Activated CD8-positive, alpha-beta memory T cell treated with anti-CD3 and anti-CD28 coated beads for 1 hour (primary cell): ENCODE measurements around the gene PPFIA1.
A peak's percentile ranks its signal among the peaks of the same experiment; 100 is the strongest.

Source experiments
- DNase-seq, 2 donors: peaks; one replicate each; pipeline ENCODE4 v3.0.0-alpha.2; 2020; ENCODE audit warnings: low read depth in 1 of 2; ENCODE audit errors: extremely low read depth in 1 of 2

Gene PPFIA1

GRCh38 chr11:70352601-70353000, 82.1 kb downstream of the PPFIA1 start:
- DNase-seq = no peak

DNA sequence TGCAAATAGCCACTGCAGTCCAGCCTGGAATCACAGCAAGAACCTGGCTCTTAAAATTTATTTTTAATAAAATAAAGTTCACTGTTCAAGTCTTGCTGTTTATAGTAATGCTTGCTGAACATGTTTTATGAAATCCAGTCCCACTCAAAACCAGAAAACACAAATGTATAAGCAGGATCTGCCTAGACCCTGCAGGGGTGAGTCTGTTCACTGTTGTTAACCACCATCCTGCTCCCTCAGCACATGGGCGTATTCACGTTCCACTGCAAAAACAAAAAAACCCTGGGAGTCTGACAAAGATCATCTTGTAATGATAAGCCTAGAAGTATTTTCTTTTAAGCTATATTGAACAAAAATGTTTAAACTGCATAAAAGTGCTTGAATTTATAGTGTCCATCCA, 82.8 kb downstream of the PPFIA1 start:
- no peak for DNase-seq

- DNase-seq = no peak
Observed at GRCh38 chr11:70353900-70354568, 83.5 kb downstream of the PPFIA1 start.

GRCh38 chr11:70354629-70355028, 84.1 kb downstream of the PPFIA1 start:
- DNase-seq = no peak

DNA sequence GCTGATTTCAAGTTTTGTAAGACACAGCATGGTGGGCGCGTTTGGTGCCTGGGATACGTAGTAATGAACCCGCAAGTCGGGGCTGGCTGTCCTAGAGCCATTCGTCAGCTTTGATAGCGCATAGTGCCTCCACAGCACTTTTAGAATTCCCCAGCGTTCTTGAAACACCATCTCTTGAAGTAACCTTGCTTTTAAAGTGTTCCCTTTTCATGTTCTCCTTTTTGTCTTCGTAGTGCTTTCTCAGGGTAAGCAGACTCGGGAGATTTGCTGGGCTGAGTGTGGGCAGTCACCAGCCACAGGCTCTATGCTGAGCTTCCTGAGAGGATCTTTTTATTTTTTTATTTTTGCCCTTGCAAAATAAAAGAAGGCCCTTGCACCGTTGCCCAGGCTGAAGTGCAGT, 88.3 kb downstream of the PPFIA1 start:
- DNase-seq = no peak

GRCh38 chr11:70359451-70360205, 89.1 kb downstream of the PPFIA1 start:
- DNase-seq = no peak

GRCh38 chr11:70360211-70360610, 89.7 kb downstream of the PPFIA1 start:
- DNase-seq = no peak

DNA sequence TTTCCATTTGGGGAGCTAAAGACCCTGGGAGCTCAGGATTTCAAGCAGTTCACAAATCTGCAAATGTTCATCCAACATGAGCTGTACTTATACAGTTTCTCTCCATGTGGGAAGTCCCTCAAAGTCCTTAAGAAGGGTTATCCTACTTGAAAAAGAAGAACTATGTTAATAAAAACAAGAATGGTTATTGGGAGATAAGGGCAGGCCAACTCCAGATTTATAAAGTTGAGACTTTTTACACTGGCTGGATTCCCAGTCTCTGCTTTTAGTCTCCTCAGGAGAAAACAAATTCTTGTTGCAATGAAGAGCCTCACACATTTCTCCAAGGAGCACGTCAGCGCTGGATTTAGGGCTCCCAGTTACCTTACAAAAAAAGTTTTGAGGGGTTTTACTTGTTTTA, 93.7 kb downstream of the PPFIA1 start:
- DNase-seq = no peak

- DNase-seq = peak; percentile 33 to 40
Observed at GRCh38 chr11:70364745-70365543, 94.5 kb downstream of the PPFIA1 start.

GRCh38 chr11:70365544-70365927, 95.0 kb downstream of the PPFIA1 start:
- no peak for DNase-seq

DNA sequence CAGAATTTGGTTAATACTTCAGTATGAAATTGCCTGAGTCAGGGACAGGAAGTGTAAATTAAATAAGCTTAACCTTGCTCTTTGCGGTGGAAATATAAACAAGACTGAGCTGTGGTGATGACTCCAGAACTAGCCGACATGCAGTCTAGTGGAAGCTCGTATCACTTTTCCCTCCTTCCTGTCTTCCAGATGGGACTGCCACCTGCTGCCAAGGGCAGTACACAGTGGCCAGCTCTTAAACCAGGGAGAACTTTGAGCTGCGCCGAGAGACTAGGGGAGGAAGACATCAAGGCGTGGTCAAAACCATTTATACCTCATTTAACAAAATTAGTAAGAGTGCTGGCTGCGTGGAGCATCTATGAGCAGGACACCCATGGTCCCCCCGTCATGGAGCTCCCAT, 96.6 kb downstream of the PPFIA1 start:
- DNase-seq = no peak

- no peak for DNase-seq
Observed at GRCh38 chr11:70368961-70369360, 98.5 kb downstream of the PPFIA1 start.

DNA sequence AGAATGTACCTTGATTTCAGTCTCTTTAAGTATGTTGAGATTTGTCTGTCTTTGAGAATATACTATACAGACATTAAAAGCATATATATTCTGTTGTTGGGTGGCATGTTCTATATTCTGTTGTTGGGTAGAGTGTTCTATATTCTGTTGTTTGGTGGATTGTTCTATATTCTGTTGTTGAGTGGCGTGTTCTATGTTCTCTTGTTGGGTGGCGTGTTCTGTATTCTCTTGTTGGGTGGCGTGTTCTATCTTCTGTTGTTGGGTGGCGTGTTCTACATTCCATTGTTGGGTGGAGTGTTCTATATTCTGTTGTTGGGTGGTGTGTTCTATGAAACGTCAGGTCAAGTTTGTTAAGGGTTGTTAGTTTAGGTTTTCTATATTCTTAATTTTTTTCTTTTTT, 100.8 kb downstream of the PPFIA1 start:
- no peak for DNase-seq

DNA sequence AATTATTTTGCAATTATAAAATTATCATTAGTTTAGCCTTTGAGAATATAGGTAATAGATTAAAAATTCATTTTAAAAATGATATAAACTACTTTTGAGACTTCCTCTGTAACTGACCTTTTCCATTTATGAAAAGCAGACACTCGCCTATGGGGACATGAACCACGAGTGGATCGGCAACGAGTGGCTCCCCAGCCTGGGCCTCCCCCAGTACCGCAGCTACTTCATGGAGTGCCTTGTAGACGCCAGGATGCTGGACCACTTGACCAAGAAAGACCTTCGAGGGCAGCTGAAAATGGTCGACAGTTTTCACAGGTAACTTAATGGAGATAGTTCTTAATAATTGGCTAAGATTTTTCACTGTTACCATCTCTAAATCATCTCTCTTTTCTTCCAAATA, 101.6 kb downstream of the PPFIA1 start:
- DNase-seq = no peak

GRCh38 chr11:70376621-70377020, 106.1 kb downstream of the PPFIA1 start:
- no peak for DNase-seq

DNA sequence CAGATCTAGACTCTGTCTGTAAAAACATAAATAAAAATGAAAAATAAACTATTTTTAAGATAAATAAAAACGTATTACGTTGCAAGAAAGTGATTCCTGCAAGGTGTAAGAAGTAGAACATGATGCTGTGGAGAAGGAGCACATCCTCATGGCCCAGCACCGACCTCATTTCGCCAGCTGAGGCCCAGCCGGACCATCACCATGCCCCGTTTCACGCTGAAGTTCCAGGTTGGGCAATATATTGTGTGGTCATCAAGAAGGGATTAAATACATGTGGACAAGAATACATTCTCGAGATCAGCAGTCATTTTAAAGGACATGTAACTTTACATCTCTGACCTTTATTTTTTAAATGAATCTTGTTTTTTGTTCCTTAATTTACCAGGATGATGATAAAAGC, 107.2 kb downstream of the PPFIA1 start:
- no peak for DNase-seq

- no peak for DNase-seq
Observed at GRCh38 chr11:70378506-70379134, 108.1 kb downstream of the PPFIA1 start.

DNA sequence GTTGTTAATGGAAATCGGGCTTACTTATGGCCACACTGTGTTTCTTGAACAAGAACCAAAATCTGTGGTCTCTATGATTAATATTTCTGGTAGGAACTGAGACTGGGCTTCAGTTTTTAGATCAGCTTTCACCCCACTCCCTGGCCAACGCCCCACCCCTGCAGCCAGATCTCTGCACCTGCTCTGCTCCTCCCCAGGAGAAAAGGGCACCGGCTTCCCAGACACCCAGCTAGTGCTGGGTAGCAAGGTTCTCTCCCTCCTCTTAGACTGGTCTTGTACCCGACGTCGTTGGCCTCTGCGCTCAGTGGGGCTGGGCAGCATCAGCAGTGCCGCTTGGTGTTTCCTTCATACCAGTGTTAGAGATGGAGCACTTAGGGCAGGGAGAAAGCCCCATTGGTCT, 110.9 kb downstream of the PPFIA1 start:
- DNase-seq = no peak

GRCh38 chr11:70381872-70382861, 111.7 kb downstream of the PPFIA1 start:
- no peak for DNase-seq
